Measurements from ENCODE around the gene TRIM72.
"Not testable (repeated sequence)": the region's sequence is repeated elsewhere in the genome, so short reads cannot be mapped to it uniquely, and the experiment has no call there.

TRIM72 gene

GRCh38 chr16:31190818-31191444, 23.0 kb upstream of the TRIM72 start:
- no peak for DNase-seq (ENCODE audit: low read depth)

- no peak for DNase-seq (ENCODE audit: low read depth)
Observed at GRCh38 chr16:31191697-31192428, 22.1 kb upstream of the TRIM72 start.

GRCh38 chr16:31192856-31193642, 20.9 kb upstream of the TRIM72 start:
- DNase-seq (ENCODE audit: low read depth), result no peak

GRCh38 chr16:31193874-31194273, 20.0 kb upstream of the TRIM72 start:
- no peak for DNase-seq (ENCODE audit: low read depth)

- DNase-seq (ENCODE audit: low read depth), result no peak
Observed at GRCh38 chr16:31194898-31195297, 19.0 kb upstream of the TRIM72 start.

GRCh38 chr16:31195861-31196260, 18.1 kb upstream of the TRIM72 start:
- not testable (repeated sequence) for DNase-seq (ENCODE audit: low read depth)

GRCh38 chr16:31196324-31197088, 17.4 kb upstream of the TRIM72 start:
- no peak for DNase-seq (ENCODE audit: low read depth)

GRCh38 chr16:31198207-31198882, 15.6 kb upstream of the TRIM72 start:
- no peak for DNase-seq (ENCODE audit: low read depth)

GRCh38 chr16:31199430-31200041, 14.4 kb upstream of the TRIM72 start:
- no peak for DNase-seq (ENCODE audit: low read depth)

- DNase-seq (ENCODE audit: low read depth), result not testable (repeated sequence)
Observed at GRCh38 chr16:31200111-31200510, 13.8 kb upstream of the TRIM72 start.

- no peak for DNase-seq (ENCODE audit: low read depth)
Observed at GRCh38 chr16:31200821-31201568, 12.9 kb upstream of the TRIM72 start.

- no peak for DNase-seq (ENCODE audit: low read depth)
Observed at GRCh38 chr16:31201582-31202413, 12.1 kb upstream of the TRIM72 start.

GRCh38 chr16:31202414-31203375, 11.2 kb upstream of the TRIM72 start, which contains the start of gene PYCARD:
Gene PYCARD (minus strand): TSS chr16:31202760. CDS start chr16:31202690, 70 bp downstream.
- DNase-seq (ENCODE audit: low read depth), result no peak

- DNase-seq (ENCODE audit: low read depth), result no peak
Observed at GRCh38 chr16:31204871-31205666, 8.8 kb upstream of the TRIM72 start.

- no peak for DNase-seq (ENCODE audit: low read depth)
Observed at GRCh38 chr16:31206776-31207175, 7.1 kb upstream of the TRIM72 start.

GRCh38 chr16:31213342-31213741, 577 bp upstream of the TRIM72 start:
- DNase-seq (ENCODE audit: low read depth), result no peak

- no peak for DNase-seq (ENCODE audit: low read depth)
Observed at GRCh38 chr16:31214708-31215286, 878 bp downstream of the TRIM72 start.
